ENCODE results near the gene NAA15.
"Not testable (repeated sequence)": the region's sequence is repeated elsewhere in the genome, so short reads cannot be mapped to it uniquely, and the experiment has no call there.

Gene NAA15

DNA sequence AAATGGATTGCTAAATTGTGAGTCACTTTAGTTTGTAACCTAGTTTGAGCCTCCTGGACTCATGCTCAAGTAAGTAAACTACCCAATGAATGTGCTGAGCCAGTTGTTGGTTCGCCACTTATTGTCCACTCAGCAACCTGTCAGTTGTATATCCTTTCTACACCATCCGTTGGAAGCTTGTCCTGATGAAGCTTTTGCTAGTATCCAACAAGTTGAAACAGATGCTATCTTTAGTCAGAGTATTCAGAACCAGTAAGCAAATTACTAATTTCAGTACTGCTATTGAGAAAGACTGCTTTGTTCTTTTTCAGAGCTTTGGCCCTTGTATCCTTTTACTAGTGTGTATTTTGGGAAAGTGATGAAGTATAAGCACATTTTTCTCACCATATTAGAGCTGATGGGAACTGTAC, 4.3 kb upstream of the NAA15 start:
- DNase-seq (ENCODE audit: low read depth): no peak

DNA sequence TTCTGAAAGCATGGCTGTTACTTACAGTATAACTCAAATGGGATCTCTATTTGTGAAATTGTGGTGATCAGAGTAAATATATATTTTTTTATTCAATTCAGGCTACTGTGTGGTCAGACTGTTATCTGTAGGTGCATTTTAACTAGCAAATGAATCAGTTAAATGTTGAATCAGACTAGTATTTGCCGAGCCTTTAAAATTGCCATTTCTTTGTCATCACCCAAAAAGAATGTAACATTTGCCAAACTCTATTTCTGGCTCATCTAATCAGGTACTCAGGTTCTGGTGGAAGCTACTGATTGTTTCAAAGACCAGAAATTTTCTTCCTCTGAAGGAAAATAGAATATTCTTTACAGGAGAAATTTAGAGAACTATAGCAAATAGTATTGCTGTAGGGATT, 1.8 kb upstream of the NAA15 start:
- no peak for DNase-seq (ENCODE audit: low read depth)

DNA sequence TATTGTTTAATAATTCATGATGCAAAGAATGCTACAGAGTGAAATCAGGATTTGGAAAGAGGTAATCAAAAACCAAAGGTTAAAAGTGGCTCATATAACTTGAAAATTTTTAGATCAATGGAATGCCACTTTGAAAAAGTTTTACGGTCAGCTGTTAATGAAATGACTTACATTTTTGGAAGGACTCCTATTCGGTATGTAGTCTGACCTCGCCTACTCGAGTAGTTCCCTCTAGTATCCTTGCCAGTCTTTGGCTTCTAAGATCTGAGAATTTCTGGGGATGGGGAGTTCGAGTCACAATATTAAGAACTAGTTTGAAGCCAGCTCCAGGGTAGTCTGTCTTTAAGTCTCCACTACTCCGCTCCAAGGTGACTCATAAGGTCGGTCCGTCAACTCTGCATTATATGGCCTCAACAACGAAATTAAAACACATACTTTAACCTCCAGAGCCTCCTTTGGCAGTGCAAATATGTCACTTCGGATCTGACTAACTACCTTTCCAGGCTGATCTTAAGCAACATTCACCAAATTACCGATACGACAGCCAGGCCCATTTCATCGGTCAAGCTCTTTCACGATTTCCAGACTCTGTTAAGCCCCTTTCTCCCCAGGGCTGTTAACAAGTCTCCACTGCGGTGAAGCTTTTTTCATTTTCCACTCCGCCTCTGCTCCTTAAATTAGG, 733 bp upstream of the NAA15 start:
- no peak for DNase-seq (ENCODE audit: low read depth)

DNA sequence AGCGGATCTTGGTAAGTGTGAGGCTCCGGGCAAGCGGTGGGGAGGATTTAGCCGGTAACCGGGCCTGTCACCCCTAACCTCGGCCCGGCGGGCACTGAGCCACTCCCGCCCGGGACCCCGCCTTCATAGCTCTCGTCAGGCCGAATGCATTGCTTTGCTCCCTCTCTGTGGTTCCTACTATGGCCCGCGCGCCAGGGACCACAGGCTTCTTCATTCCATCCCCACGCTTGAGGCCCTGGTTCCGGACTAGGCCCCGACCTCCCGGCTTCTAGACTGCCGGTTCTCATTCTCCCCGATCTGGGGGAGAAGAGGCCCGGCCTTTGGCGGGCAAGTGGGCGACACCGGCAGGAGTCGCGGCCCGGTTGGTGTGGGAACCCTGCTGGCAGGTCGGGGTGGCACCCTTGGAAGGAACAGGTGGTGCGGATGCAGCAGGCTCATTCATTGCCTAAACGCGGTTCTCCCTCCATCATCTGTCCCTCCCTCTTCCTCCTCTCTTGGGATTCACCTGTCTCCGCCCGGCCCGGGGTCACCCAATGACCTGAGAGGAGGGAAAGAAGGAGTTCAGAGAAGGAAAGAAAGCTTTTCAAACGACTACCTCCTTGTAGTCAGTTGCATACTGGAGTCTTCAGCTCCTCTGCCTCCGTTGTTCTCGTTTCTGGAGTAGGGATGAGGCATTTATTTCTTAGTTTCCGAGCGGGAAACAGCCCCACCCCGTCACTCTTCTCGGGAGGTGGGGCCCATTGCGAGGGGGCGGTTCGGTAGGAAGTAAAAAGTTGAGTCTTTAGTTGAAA, 711 bp downstream of the NAA15 start, which contains the start of gene NDUFC1:
NDUFC1 (minus strand) TSS at position 657 of the 791 bp plus-strand sequence. CDS start 6,679 bp downstream, outside the sequence.
- DNase-seq (ENCODE audit: low read depth): no peak

DNA sequence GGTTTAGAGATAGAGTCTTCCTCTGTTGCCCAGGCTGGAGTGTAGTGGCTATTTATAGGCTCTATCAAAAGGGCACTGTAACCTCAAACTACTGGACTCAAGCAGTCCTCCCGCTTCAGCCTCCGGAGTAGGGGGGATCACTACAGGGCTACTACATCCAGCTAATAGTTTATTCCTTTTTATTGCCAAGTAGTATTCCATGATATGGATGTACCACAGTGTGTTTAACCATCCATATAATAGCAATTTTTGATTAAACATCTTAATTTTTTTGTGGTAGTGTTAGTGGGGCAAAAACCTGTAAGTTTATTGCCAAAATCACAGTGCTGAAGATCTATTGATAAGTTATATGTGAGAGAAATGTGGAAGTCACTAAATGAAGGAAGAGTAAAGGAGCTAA, 3.6 kb downstream of the NAA15 start:
- DNase-seq (ENCODE audit: low read depth): no peak

DNA sequence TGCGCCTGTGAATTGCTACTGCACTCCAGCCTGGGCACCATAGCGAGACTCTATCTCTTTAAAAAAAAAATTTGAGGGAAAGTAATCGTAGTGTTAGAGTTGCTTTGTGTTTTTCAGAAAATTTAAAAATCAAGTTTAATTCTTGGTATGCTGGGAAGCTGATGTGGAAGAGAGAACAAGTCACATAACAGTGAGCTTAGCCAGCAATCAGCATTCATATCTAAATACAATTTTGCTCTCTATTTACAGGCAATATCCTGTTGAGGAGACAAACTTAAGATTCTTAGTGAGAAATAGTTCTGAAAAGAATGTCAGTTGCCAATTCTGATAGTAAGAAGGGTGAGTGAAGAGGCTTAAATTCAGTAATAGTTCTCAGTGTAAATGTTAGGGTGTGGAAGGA, 10.6 kb downstream of the NAA15 start:
- no peak for DNase-seq (ENCODE audit: low read depth)

DNA sequence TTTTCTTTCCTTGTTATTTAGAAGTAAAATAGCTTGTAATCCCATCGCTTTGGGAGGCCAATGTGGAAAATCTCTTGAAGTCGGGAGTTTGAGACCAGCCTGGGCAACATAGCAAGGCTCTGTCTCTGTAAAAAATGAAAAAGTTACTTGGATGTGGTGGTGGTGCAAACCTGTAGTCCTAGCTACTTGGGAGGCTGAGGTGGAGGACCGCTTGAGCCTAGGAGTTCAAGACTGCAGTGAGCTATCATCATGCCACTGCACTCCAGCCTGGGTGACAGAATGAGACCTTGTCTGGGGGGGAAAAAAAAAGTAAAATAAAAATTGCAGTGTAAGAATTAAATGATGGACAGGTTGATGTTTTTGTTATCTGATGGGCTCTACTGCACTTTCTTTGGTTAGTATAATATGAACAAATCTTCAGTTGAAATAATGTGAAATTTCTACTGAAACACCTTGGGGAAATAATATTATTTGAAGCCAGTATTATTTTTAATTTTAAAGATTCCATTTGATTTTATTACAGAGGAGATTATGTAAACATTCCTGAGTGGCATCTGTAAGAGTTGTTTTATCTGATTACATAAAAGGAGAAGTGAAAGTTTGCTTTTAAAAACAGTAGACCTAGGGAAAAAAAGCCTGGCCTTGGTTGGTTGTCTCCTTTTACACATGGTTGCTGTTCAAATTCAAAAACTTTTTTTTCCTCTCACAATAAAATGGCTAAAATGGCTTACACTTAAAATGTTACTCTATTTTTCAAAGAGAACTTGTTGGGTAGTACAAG, 11.4 kb downstream of the NAA15 start:
- DNase-seq (ENCODE audit: low read depth): no peak

DNA sequence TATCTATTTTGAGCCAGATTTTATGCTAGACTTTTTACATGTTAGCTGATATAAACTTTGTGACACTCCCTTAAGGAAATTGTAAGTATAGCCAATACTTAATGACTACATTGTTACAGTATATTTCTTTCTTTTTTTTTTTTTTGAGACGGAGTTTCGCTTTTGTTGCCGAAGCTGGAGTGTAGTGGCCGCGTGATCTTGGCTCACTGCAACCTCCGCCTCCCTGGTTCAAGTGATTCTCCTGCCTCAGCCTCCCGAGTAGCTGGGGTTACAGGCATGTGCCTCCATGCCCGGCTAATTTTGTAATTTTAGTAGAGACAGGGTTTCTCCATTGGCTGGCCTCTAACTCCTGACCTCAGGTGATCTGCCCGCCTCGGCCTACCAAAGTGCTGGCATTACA, 12.1 kb downstream of the NAA15 start:
- not testable (repeated sequence) for DNase-seq (ENCODE audit: low read depth)

DNA sequence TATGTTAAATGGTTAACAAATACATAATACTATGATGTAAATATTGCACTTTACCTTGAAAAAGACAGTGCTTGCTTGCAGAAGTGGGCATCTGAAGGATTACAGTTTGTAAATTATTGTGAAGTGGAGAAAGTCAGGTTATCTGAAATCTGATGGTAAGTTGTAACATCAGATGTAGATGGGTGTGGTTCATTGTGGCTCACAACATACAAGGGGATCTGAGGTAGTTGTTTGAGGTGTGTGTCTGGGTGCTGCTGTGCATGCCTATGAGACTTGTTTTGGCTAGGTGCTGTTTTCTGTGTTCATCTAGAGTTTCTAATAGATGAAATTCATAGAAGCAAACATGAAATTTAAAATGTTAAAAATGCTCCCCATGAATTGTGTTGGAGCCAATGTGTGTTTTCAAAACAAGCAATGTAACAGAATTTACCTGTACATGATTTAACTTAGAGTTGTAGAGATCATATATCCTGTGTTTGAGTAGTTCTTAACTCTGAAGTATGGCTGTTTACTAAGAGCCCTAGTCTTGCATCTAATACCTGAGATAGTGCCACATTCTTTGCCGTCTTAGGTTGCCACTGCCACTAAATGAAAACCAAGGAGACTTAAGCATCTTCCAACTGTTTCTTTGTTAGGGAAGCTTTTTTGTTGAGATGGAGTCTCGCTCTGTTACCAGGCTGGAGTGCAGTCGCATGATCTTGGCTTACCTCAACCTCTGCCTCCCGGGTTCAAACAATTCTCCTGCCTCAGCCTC, 12.9 kb downstream of the NAA15 start:
- no peak for DNase-seq (ENCODE audit: low read depth)

DNA sequence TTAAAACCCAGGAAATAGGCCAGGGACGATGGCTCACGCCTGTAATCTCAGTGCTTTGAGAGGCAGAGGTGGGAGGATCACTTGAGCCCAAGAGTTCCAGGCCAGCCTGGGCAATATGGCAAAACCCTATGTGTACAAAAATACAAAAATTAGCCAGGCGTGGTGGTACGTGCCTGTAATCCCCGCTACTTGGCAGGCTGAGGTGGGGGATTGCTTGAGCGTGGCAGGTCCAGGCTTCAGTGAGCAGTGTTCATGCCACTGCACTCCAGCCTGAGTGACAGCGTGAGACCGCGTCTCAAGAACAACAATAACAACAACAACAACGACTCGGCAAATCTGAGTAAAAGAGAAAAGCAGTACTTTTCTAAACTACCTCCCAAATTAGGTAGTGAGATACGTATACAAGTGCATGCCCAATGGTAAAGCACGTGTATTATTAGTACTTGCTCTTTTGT, 13.9 kb downstream of the NAA15 start:
- DNase-seq (ENCODE audit: low read depth): no peak

DNA sequence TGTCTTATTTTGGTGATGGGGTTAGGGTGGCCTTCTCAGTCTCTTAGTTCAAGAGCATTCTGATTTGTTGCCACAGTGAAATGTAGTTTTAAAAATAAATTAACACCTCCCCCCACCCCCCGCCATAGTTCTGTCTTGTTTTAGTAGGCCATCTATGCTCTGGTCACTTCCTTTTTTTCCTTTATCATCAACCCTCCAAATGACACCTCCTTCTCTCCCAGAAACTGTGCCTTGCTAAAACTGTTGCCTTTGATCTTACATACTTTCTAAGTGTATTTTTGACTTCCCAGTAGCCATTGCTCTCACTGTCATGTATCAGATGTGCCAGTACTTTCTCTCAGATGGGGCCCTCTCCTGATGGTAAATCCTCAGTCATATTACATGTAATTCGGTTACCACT, 15.4 kb downstream of the NAA15 start:
- DNase-seq (ENCODE audit: low read depth): no peak

DNA sequence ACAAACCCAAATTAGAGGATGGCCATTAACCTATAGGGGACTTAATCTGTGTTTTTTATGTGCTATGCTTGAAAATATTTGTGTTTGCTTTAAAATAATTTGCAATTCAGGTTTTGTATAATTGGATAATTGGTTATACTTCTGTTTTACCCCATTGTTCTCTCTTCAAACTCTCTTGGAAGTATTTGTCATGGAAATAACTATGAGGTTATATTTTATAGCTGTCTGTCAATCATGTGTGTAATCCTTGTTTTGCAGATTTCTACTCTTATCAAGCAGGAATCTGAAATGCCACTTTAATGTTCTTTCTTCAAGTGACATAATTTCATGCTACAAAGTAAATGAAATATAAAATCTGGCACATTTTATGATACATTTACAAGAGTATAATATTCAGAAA, 16.3 kb downstream of the NAA15 start:
- DNase-seq (ENCODE audit: low read depth): no peak

DNA sequence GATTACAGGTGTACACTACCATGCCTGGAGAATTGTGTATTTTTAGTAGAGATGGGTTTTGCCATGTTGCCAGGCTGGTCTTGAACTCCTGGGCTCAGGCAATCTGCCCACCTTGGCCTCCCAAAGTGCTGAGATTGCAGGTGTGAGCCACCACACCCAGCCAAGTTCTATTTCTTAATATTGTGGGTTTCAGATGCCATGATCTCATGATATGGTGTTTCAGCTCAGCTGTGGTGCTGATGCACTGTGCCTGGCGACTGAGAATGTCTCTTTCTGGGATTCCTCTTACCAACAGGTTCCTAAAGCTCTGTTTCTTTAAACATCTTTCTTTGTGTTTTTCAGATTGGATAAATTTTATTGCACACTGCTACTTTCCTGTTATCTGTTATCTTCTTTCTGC, 18.3 kb downstream of the NAA15 start:
- DNase-seq (ENCODE audit: low read depth): no peak

DNA sequence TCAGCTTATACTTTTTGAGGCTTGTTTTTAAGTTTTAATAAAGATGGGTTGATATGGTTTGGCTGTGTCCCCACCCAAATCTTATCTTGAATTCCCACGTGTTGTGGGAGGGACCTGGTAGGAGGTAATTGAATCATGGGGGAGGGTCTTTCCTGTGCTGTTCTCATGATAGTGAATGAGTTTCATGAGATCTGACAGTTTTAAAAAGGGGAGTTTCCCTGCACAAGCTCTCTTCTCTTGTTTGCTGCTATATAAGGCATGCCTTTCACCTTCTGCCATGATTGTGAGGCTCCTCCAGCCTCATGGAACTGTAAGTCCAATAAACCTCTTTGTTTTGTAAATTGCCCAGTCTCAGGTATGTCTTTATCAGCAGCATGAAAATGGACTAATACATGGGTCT, 20.8 kb downstream of the NAA15 start:
- DNase-seq (ENCODE audit: low read depth): peak; percentile 15

DNA sequence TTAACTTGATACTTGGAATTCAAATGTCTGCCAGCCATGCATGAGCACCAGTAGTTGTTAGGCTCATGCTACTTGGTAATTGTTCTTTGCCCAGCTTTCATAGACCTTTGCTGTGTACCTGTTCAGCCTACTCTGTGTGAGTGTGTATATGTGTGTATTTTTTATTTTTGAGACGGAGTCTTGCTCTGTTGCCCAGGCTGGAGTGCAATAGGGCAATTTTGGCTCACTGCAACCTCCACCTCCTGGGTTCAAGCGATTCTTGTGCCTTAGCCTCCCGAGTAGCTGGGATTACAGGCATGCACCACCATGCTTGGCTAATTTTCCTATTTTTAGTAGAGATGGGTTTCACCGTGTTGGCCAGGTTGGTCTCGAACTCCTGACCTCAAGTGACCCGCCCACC, 21.2 kb downstream of the NAA15 start:
- not testable (repeated sequence) for DNase-seq (ENCODE audit: low read depth)

DNA sequence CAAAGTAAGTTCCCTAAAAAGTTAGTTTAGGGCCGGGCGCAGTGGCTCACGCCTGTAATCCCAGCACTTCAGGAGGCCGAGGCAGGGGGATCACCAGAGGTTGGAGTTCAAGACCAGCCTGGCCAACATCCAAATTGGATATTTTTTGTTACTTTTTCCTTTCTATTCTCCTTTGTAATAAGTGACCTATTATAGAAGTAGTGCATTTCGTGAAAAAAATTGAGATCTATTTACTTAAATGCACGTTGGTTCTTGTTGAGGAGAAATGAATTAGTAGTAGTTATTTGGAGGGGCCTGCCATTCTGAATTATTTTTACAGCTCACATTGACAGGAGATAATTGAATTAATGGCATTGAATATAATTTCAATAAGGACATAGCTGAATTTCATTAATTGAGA, 23.3 kb downstream of the NAA15 start:
- no peak for DNase-seq (ENCODE audit: low read depth)

DNA sequence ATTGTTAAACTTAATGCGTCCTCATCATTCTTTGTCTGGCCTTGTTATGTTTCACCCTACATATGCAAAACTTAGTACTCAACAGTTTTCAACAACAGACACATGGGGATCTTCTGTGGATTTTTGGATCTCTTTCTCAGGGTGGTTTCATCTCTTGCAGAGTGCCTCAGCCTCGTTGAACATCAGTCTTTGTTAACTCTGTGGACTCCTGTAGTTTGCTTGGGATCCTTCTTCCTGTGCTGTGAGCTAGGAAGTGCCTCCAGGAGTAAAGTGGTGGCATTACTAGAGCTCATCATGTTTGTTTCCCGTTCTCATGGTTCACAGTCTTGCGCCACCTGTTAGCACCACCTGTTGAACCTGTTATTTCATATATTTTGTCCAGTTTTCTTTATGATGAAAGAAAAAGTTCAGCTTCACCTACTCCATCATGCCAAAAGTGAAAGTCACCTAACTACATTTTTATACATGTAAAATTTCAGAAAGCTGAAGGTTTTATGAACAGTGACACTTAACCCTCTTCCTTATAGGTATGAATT, 28.4 kb downstream of the NAA15 start:
- DNase-seq (ENCODE audit: low read depth): no peak

DNA sequence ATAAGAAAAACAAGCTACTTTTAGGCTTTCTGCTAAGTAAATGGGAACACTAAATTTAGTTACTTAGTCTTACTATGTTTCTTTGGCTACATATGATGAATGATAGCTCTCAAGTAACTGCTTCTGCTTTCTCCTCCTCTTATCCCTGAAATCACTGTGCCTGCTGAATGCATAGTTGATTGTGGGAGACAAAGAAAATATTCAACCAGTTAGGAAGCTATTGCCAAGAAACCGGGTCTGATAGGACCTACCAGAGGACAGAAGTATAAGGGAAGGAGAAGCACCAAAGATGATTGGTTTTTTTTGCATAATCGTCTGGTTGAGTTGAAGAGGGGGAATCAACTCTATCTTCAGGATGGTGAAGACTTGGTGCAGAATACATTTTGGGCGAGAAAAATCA, 29.0 kb downstream of the NAA15 start:
- DNase-seq (ENCODE audit: low read depth): no peak

DNA sequence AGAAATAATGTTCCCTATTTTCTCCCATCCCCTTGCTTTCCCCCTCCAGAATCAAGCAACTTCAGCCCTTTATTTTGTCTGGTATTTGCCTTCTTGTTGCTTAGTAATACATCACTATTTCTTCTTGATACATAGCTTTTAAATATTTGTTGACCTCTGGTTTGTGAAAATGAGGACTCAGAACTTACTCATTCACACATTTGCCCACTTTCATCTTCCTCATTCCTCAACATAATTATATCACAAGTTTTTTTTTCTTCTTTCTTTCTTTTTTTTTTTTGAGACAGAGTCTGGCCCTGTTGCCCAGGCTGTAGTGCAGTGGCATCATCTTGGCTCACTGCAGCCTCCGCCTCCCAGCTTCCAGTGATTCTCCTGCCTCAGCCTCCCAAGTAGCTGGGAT, 29.9 kb downstream of the NAA15 start:
- no peak for DNase-seq (ENCODE audit: low read depth)

DNA sequence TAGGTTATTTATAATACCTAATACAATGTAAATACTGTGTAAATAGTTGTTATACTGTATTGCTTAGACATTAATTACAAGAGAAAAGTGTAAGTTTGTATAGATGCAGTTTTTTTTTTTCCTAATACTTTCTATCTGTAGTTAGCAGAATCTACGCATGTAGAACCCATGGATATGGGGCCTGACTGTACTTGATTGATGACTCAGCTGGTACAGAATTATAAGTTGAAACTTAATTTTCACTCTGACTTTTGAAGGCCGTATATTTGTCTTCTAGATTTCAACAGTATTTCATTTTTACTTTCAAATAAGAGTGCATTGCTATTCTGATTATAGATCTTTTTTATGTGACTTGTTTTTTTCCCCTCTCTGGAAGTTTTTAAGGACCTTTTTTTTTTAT, 31.7 kb downstream of the NAA15 start:
- DNase-seq (ENCODE audit: low read depth): no peak

DNA sequence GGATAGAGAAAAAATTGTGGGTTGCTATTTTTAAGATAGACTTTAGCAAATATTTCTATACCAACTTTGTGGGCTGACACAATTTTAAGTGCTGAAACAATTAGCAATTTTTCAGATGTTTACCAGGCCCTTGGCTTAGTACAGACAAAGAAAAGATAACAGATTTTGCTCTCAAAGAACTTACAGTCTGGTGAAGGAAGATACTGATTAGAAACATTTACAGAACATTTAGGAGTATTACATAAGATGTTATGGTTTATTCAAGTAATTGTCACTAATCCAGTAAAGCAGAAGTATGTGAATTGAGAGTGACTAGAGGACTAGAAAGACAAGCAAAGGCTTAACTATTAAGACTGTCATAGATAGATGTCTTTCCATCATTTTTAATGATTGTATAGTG, 36.3 kb downstream of the NAA15 start:
- no peak for DNase-seq (ENCODE audit: low read depth)

DNA sequence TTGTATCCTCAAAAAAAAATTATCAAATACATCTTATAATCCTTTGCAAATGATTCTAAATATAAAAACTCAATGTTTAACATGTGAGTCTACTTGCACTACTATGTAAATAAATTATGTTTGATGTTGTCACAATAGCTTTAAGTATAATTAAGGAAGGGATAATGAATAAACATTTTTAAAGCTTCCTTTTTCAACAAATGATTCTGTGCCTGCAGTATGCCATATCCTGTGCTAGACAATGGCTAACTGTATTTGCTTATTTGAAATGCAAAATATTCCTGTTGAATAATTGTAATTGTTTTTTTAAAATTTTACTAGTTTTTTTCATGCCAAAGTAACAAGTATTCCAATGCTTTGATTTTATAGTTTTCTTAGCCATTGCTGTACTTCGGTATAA, 60.0 kb downstream of the NAA15 start:
- no peak for DNase-seq (ENCODE audit: low read depth)

All from CMK (cell line).